Transverse colon (tissue), 3 donors: ENCODE data around the gene SLC2A13.

Source experiments
- CTCF ChIP-seq, 5 experiments: fragments of 200-600 bp in 3 of 5; fragments of 450-650 bp in 2 of 5; sonication (generic) in 3 of 5; IDR thresholded peaks; 1 replicate in 2 of 5; 2 replicates in 3 of 5; pipeline ENCODE4 v1.5.1; 2016 to 2017; ENCODE audit warnings: antibody characterized with exemption in 5 of 5, inconsistent platforms in 3 of 5, mild to moderate bottlenecking in 2 of 5, moderate library complexity in 1 of 5
- POLR2A ChIP-seq: fragments of 450-650 bp; IDR thresholded peaks from one replicate; pipeline ENCODE4 v1.6.1; 2016; ENCODE audit warnings: antibody characterized with exemption, mild to moderate bottlenecking, moderate library complexity

DNA sequence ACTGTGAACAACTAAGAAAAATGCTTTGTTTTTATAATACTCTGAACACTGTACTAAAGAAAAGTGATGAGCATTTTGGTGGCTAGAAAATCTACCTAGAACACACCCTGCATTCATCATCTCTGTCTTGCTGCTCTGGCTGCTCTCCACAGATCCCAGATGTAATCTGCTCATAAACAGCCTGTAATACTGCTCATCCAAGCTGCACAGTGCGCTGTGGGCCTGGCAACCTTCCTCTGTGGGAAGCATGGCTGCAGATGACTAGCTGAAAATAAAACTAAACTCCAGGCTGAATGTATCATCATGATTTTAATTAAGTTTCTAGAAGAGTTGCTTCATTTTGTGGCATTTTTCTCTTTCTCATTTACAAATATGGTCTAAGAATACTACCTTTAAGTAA is 200.7 kb downstream of the SLC2A13 start:
- TF ChIP-seq POLR2A = no peak
- TF ChIP-seq CTCF (IDR thresholded peaks at IDR 0.05) = no peak
